K562 (cell line): ENCODE measurements around the gene ULK1. TPM values are rescaled to one million over a fixed set of nuclear protein-coding genes. Genes with fewer than 3 reads are reported as not detected.

Experiments
- CBFA2T2 ChIP-seq: fragments of 450-650 bp; conservative IDR thresholded peaks from 2 replicates; pipeline ENCODE4 v1.6.1; 2017; ENCODE audit warnings: mild to moderate bottlenecking
- DNMT1 ChIP-seq: fragments of 450-650 bp; IDR thresholded peaks from 2 replicates; pipeline ENCODE4 v1.6.1; 2016; ENCODE audit warnings: antibody characterized with exemption, mild to moderate bottlenecking
- DPF2 ChIP-seq: fragments of 450-650 bp; IDR thresholded peaks from 2 replicates; pipeline ENCODE4 v1.6.1; 2016
- ETV1 ChIP-seq: fragments of 450-650 bp; conservative IDR thresholded peaks from 2 replicates; pipeline ENCODE4 v1.6.1; 2016; ENCODE audit warnings: missing genetic modification characterization, control low read depth, low read depth, missing compliant biosample characterization
- FOXA3 ChIP-seq, 2 experiments: fragments of 450-650 bp in 1 of 2; sonication (generic) in 1 of 2; formaldehyde crosslinking; IDR thresholded peaks in 1 of 2; conservative IDR thresholded peaks in 1 of 2; 2 replicates each; pipeline versions ENCODE4 v1.4.0 to v1.8.0; 2020 to 2022; ENCODE audit warnings: mild to moderate bottlenecking in 2 of 2, missing genetic modification reagents in 1 of 2
- GTF2A2 ChIP-seq: IDR thresholded peaks from 2 replicates; pipeline ENCODE4 v1.6.1; 2016; ENCODE audit warnings: mild to moderate bottlenecking, missing genetic modification characterization, missing compliant biosample characterization
- HCFC1 ChIP-seq: IDR thresholded peaks from 2 replicates; pipeline ENCODE4 v1.6.1; 2012; ENCODE audit warnings: low read depth, low read length, improper control_type of control experiment
- HMG20B ChIP-seq: fragments of 250-450 bp; sonication (Bioruptor Pico); IDR thresholded peaks from 2 replicates; pipeline ENCODE4 v1.5.0; 2021; ENCODE audit warnings: mild to moderate bottlenecking
- MYNN ChIP-seq, 2 experiments: sonication (generic); formaldehyde crosslinking in 1 of 2; IDR thresholded peaks; 2 replicates each; pipeline versions ENCODE4 v1.5.0 to v1.6.1; 2016 to 2020; ENCODE audit warnings: antibody characterized with exemption in 1 of 2, missing genetic modification reagents in 1 of 2
- NR3C1 ChIP-seq: sonication (generic); formaldehyde crosslinking; IDR thresholded peaks from 2 replicates; pipeline ENCODE4 v1.8.1; 2022; ENCODE audit warnings: missing genetic modification reagents
- RBM39 ChIP-seq: fragments of 200-400 bp; formaldehyde crosslinking; optimal IDR thresholded peaks from 2 replicates; pipeline ENCODE3; 2018; ENCODE audit warnings: low read depth, low read length
- SMARCC2 ChIP-seq: fragments of 450-650 bp; IDR thresholded peaks from 2 replicates; pipeline ENCODE4 v1.6.1; 2017; ENCODE audit warnings: antibody characterized with exemption, moderate library complexity, mild to moderate bottlenecking, low read depth
- TARDBP ChIP-seq: fragments of 450-650 bp; IDR thresholded peaks from 2 replicates; pipeline ENCODE4 v1.6.1; 2016
- THRAP3 ChIP-seq: fragments of 450-650 bp; IDR thresholded peaks from 2 replicates; pipeline ENCODE4 v1.6.1; 2016; ENCODE audit warnings: mild to moderate bottlenecking, inconsistent platforms, borderline replicate concordance
- ZC3H8 ChIP-seq: fragments of 450-650 bp; IDR thresholded peaks from 2 replicates; pipeline ENCODE4 v1.6.1; 2017
- ZNF76 ChIP-seq: fragments of 250-450 bp; sonication (Bioruptor Pico); IDR thresholded peaks from 2 replicates; pipeline ENCODE4 v1.4.0; 2020; ENCODE audit warnings: mild to moderate bottlenecking, moderate library complexity, borderline replicate concordance
- ZSCAN29 ChIP-seq: fragments of 450-650 bp; IDR thresholded peaks from 2 replicates; pipeline ENCODE4 v1.6.1; 2017
- ZZZ3 ChIP-seq: fragments of 450-650 bp; IDR thresholded peaks from 2 replicates; pipeline ENCODE4 v1.6.1; 2016; ENCODE audit warnings: antibody characterized with exemption, mild to moderate bottlenecking, moderate library complexity
- polyA plus RNA-seq, 8 experiments: library from polyadenylated mRNA; depleted of rRNA in 4 of 8; stranded (reverse) in 5 of 8; unstranded in 3 of 8; fragments of >200 nt; fragmentation: Nextera tagmentation in 2 of 8; fragmentation: Illumina TruSeq in 1 of 8; extraction: Ambion mirVana in 2 of 8; extraction: Trizol in 1 of 8; gene quantifications; 2 replicates each; pipeline versions ENCODE4 v1.2.1 to v1.2.3, GENCODE V29; 2011 to 2014; ENCODE audit warnings: inconsistent platforms in 1 of 8, missing spikeins in 1 of 8
- total RNA-seq, 7 experiments: library from RNA; depleted of rRNA in 6 of 7; stranded (reverse); fragments of >200 nt in 6 of 7; fragmentation: Illumina TruSeq in 2 of 7; extraction: Trizol in 2 of 7; gene quantifications; 2 replicates each; pipeline versions ENCODE4 v1.2.1 to v1.2.3, GENCODE V29; 2011 to 2021; ENCODE audit warnings: low replicate concordance in 1 of 7
- TF ChIP-seq, protein P1 (sequence below): fragments of 250-450 bp; sonication (Bioruptor Pico); IDR thresholded peaks from 2 replicates; pipeline ENCODE4 v1.4.0; 2020; ENCODE audit warnings: mild to moderate bottlenecking, moderate library complexity
- TF ChIP-seq, protein P2 (sequence below): sonication (generic); formaldehyde crosslinking; IDR thresholded peaks from 2 replicates; pipeline ENCODE4 v1.8.0; 2022; ENCODE audit warnings: mild to moderate bottlenecking, missing genetic modification reagents
- TF ChIP-seq, protein P3 (sequence below): fragments of 450-650 bp; IDR thresholded peaks from 2 replicates; pipeline ENCODE4 v1.6.1; 2018; ENCODE audit not compliant: partially characterized antibody
- TF ChIP-seq, protein P4 (sequence below): fragments of 450-650 bp; IDR thresholded peaks from 2 replicates; pipeline ENCODE4 v1.6.1; 2016; ENCODE audit warnings: missing biosample characterization, missing genetic modification characterization

Gene ULK1
- total and polyA plus RNA-seq, 9 of the 15 experiments (the other 6 are each of a cell fraction or from before 2014, with no cell fraction given) = 0.15 to 29.4 (median 2.5) TPM

DNA sequence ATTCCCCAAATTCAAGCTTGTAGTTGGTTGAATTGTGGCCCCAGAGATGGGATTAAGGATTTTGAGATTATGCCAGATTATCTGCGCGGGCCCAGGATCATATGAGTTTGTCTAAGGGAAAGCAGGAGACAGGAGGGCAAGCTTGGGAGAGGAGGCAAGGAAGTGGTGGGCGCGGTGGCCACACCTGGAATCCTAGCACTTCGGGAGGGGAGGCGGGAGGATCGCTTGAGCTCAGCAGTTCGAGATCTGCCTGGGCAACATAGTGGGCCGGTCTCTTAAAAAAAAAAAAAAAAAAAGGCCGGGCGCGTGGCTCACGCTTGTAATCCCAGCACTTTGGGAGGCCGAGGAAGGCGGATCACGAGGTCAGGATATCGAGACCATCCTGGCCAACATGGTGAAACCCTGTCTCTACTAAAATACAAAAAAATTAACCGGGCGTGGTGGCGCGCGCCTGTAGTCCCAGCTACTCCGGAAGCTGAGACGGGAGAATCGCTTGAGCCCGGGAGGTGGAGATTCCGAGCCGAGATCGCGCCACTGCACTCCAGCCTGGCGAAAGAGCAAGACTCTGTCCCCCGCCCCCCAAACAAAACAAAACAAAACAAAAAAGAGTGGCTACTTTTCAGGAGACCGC is 33.8 kb downstream of the ULK1 start (continued):
- TF ChIP-seq, protein P1, sequence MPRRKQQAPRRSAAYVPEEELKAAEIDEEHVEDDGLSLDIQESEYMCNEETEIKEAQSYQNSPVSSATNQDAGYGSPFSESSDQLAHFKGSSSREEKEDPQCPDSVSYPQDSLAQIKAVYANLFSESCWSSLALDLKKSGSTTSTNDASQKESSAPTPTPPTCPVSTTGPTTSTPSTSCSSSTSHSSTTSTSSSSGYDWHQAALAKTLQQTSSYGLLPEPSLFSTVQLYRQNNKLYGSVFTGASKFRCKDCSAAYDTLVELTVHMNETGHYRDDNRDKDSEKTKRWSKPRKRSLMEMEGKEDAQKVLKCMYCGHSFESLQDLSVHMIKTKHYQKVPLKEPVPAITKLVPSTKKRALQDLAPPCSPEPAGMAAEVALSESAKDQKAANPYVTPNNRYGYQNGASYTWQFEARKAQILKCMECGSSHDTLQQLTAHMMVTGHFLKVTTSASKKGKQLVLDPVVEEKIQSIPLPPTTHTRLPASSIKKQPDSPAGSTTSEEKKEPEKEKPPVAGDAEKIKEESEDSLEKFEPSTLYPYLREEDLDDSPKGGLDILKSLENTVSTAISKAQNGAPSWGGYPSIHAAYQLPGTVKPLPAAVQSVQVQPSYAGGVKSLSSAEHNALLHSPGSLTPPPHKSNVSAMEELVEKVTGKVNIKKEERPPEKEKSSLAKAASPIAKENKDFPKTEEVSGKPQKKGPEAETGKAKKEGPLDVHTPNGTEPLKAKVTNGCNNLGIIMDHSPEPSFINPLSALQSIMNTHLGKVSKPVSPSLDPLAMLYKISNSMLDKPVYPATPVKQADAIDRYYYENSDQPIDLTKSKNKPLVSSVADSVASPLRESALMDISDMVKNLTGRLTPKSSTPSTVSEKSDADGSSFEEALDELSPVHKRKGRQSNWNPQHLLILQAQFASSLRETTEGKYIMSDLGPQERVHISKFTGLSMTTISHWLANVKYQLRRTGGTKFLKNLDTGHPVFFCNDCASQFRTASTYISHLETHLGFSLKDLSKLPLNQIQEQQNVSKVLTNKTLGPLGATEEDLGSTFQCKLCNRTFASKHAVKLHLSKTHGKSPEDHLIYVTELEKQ = no peak
- TF ChIP-seq TARDBP (no peak), GTF2A2 (tag) (0 out of 2 replicates have a peak, but pooled peaks have one; percentile 25), HCFC1 (no peak), NR3C1 (CRISPR knock-in tag) (no peak), ZSCAN29 (no peak), FOXA3 (CRISPR knock-in tag; conservative IDR thresholded peaks at IDR 0.05 in 1 of 2, IDR thresholded peaks at IDR 0.05 in 1 of 2) (no peak), DPF2 (peak; percentile 79), RBM39 (no peak), ZNF76 (CRISPR knock-in tag) (no peak), CBFA2T2 (no peak), SMARCC2 (no peak), ZZZ3 (no peak), ZC3H8 (no peak), MYNN (IDR thresholded peaks at IDR 0.05) (no peak), MYNN (CRISPR knock-in tag; IDR thresholded peaks at IDR 0.05) (no peak), THRAP3 (0 out of 2 replicates have a peak, but pooled peaks have one; percentile 25), DNMT1 (no peak), ETV1 (tag) (peak; percentile 84), HMG20B (CRISPR knock-in tag) (no peak)
- TF ChIP-seq, protein P2, sequence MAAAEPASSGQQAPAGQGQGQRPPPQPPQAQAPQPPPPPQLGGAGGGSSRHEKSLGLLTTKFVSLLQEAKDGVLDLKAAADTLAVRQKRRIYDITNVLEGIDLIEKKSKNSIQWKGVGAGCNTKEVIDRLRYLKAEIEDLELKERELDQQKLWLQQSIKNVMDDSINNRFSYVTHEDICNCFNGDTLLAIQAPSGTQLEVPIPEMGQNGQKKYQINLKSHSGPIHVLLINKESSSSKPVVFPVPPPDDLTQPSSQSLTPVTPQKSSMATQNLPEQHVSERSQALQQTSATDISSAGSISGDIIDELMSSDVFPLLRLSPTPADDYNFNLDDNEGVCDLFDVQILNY (CRISPR knock-in tag) = no peak
- TF ChIP-seq, protein P3, sequence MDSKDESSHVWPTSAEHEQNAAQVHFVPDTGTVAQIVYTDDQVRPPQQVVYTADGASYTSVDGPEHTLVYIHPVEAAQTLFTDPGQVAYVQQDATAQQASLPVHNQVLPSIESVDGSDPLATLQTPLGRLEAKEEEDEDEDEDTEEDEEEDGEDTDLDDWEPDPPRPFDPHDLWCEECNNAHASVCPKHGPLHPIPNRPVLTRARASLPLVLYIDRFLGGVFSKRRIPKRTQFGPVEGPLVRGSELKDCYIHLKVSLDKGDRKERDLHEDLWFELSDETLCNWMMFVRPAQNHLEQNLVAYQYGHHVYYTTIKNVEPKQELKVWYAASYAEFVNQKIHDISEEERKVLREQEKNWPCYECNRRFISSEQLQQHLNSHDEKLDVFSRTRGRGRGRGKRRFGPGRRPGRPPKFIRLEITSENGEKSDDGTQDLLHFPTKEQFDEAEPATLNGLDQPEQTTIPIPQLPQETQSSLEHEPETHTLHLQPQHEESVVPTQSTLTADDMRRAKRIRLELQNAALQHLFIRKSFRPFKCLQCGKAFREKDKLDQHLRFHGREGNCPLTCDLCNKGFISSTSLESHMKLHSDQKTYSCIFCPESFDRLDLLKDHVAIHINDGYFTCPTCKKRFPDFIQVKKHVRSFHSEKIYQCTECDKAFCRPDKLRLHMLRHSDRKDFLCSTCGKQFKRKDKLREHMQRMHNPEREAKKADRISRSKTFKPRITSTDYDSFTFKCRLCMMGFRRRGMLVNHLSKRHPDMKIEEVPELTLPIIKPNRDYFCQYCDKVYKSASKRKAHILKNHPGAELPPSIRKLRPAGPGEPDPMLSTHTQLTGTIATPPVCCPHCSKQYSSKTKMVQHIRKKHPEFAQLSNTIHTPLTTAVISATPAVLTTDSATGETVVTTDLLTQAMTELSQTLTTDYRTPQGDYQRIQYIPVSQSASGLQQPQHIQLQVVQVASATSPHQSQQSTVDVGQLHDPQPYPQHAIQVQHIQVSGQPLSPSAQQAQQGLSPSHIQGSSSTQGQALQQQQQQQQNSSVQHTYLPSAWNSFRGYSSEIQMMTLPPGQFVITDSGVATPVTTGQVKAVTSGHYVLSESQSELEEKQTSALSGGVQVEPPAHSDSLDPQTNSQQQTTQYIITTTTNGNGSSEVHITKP = peak; percentile 73
- TF ChIP-seq, protein P4, sequence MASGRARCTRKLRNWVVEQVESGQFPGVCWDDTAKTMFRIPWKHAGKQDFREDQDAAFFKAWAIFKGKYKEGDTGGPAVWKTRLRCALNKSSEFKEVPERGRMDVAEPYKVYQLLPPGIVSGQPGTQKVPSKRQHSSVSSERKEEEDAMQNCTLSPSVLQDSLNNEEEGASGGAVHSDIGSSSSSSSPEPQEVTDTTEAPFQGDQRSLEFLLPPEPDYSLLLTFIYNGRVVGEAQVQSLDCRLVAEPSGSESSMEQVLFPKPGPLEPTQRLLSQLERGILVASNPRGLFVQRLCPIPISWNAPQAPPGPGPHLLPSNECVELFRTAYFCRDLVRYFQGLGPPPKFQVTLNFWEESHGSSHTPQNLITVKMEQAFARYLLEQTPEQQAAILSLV (tag) = no peak
